ENCODE data around the gene MARK2. TPM values are rescaled to one million over a fixed set of nuclear protein-coding genes. Genes with fewer than 3 reads are reported as not detected.
A peak's percentile ranks its signal among the peaks of the same experiment; 100 is the strongest.
"Not testable (repeated sequence)": the region's sequence is repeated elsewhere in the genome, so short reads cannot be mapped to it uniquely, and the experiment has no call there.

Gene MARK2
- 16.7 TPM for polyA plus RNA-seq (ENCODE audit: insufficient read length)

DNA sequence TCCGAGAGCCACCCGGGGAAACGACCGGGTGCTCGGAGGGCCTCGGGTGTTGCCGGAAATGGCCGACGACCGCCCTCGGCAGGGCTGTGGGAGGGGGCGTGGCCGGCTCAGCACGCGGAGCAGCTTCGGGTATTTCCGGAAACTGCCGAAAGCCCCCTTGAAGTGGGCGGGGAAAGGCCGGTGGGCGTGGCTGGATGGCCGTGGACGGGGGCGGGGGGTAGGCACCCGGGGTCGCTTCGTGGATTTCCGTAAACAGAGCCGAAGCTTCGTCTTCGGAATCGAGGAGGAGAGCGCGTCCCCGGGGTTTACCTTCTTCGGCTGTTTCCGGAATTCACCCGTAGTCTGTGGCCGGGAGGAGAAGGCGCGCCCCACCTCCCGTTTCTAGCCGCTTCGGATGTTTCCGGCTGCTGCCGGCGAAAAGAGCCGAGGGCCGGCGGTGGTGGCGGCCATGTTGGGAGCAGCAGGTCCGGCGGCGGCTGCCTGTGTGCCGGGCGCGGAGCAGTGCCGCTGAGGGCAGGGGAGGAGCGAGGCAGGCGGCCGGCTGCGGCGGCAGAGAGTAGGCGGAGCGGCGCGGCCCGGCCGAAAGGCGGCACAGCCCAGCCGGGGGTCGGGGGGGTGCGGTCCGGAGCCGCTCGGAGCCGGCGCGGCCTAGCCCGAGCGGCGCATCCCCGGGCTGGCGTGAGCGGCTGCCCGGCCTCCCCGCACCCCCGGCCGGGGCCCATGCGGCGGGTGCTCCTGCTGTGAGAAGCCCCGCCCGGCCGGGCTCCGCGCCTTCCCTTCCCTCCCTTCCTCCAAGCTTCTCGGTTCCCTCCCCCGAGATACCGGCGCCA, at the start of gene MARK2:
Gene MARK2 (plus strand): TSS at position 433 of the 830 bp plus-strand sequence. CDS start 397 bp downstream, at position 830.
- peak; percentile 97 for DNase-seq (ENCODE audit: low read depth)

DNA sequence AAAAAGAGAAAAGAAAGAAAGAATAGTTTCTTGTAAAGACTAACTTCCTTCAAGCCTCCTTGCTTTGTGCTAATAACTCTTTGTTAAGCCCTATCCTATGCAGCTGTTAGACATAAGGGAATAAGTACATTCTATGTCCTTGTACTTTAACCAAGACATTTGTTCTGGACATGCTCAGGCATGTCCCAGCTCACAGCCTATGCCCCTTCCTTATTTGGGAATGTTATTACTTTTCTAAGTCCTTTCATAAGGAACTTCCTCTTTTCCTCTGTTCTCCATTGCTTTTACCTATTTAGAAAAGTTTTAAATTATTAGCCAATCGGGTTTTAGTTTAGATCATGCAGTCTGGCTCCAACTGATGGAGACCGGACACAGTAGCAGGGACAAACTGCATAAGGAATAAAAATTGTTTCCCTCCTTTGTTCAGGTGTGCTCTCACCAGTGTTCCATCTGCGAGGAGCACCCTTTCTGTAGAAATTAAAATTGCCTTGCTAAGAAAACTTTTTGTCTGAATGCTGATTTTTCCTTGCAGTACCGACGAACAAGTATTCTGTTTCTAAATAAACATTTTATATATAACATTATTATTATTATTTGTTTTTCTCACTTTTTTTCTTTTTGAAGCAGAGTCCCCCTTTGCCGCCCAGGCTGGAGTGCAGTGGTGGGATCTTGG, 47.3 kb upstream of the MARK2 start:
- DNase-seq (ENCODE audit: low read depth) = no peak

DNA sequence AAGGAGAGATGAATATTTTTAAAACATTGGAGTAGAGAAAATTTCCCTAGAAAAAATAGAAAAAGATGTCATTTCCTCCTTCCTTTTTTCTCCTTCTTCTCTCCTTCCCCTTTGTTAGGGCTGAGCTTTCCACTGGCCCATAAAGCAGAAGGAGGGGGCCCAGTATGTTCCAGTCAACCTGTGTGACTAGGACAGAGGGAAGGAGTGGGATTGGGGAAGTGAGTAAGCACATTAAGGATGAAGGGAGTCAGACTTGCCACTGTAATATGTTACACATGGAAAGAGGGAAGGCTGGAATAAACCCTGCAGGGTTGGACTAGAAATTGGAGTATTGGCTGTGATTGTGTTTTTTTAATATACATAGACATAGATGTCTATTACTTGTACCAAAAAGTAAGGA, 45.7 kb upstream of the MARK2 start:
- DNase-seq (ENCODE audit: low read depth) = no peak

DNA sequence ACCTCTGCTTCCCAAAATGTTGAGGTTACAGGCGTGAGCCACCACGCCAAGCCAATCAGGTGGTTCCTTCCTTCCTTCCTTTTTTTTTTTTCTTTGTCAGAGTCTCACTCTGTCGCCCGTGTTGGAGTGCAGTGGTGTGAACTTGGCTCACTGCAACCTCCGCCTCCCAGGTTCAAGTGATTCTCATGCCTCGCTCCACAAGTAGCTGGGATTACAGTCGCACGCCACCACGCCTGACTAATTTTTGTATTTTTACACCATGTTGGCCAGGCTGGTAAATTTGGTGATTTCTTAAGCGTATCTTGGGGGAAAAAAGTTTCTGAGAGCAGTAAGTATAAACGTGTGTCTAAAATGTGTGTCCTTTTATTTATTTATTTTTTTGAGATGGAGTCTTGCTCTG, 43.8 kb upstream of the MARK2 start:
- DNase-seq (ENCODE audit: low read depth) = no peak

DNA sequence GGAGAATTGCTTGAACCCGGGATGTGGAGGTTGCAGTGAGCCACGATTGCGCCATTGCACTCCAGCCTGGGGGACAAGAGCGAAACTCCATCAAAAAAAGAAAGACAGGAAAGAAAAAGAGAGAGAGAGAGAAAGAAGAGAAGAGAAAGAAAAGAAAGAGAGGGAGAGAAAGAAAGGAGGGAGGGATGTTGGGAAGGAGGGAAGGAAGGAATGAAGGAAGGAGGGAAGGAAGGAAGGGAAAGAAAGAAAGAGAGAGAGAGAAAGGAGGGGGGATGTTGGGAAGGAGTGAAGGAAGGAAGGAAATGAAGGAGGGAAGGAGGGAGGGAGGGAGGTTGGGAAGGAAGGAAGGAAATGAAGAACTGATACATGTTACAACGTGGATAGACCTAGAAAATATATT, 38.0 kb upstream of the MARK2 start:
- DNase-seq (ENCODE audit: low read depth) = no peak

DNA sequence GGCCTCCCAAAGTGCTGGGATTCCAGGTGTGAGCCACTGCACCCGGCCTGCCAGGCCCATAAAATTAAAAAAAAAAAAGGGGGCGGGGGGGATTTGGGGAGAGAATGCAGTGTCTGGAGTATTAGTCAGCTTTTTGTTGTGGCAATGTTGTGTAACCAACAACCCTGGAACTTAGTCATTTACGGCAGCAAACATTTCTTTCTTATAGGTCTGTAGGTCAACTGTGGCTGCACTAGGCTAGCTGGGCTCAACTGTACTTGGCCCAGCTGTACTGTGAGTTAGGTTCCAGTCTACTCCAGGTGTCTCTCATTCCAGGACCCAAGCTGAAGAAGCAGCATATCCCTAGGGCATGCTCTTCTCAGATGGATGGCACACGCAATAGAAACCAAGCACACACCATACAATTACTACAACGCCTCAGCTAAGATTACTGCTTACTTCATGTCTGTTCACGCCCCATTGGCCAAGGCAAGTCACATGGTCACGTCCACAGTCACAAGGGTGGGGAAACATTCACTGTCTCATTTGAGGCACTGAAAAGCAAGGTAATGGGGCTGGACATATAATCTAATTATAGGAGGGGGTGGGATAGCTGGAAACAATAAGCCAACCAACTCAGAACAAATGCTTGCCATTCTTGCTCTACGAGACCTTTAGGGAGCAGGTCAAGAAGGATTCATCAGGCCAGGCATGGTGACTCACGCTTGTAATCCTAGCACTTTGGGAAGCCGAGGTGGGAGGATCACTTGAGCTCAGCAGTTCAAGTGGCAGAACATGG, 36.1 kb upstream of the MARK2 start:
- DNase-seq (ENCODE audit: low read depth) = no peak

DNA sequence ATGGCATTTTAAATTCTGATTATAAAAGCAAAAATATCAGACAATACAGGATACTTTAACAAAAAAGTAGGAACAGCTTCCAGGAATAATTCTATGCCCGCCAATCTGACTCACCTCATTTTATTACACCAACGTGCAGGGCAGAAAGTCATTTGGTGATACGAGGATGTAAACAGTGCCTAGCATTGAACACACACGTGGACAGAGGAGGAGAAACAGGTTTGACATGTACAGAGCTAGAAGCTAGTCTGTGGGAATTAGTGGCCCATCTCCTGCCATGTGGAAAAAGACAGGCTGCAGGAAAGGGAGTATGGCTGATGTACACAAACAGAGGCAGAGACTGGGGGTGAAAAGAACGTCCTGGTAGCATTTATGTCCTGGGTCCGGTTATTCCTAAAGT, 34.7 kb upstream of the MARK2 start:
- no peak for DNase-seq (ENCODE audit: low read depth)

DNA sequence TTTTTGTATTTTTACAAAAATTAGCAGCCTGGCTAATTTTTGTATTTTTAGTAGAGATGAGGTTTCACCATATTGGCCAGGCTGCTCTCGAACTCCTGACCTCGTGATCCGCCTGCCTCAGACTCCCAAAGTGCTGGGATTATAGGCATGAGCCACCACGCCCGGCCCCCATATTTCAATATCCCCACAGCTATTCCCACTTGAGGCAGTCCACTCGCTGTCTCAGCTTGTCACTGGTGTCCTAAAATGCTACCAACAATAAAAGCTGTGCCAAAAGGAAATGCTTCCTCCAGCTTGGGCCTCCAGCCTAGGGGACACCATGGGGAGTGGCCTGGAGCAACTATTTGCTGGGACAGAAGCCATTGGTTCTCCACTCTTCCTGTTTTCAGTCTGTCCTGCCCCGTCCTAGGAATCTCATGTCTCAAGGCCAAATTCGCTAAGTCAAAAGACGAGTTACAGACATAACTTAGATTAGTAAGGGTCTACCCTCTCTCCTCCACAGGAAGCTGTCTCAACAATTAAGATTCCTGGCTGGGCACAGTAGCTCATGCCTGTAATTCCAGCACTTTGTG, 33.0 kb upstream of the MARK2 start:
- no peak for DNase-seq (ENCODE audit: low read depth)

DNA sequence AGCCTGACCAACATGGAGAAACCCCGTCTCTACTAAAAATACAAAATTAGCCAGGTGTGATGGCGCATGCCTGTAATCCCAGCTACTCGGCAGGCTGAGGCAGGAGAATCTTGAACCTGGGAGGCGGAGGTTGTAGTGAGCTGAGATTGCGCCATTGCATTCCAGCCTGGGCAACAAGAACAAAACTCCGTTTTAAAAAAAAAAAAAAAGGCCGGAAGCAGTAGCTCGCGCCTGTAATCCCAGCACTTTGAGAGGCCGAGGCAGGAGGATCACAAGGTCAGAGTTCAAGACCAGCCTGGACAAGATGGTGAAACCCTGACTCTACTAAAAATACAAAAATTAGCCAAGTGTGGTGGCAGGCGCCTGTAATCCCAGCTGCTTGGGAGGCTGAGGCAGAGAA, 28.5 kb upstream of the MARK2 start:
- not testable (repeated sequence) for DNase-seq (ENCODE audit: low read depth)

DNA sequence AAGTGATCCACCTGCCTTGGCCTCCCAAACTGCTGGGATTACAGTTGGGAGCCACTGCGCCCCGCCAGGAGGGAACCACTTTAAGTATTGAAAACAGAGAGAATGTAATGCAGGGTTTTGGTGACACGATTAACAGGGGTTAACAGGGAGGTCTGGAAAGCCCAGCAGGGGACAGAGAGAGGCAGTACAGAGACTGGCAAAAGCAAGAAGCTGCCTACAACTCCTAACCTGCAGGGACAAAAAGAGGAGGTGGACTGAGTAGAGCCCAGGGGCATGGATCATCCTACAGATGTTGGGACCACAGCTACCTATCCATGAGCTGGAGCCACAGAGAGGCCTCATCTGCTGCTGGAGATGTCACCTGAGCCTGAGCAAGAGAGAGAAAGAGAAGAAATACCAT, 27.4 kb upstream of the MARK2 start:
- DNase-seq (ENCODE audit: low read depth) = no peak

DNA sequence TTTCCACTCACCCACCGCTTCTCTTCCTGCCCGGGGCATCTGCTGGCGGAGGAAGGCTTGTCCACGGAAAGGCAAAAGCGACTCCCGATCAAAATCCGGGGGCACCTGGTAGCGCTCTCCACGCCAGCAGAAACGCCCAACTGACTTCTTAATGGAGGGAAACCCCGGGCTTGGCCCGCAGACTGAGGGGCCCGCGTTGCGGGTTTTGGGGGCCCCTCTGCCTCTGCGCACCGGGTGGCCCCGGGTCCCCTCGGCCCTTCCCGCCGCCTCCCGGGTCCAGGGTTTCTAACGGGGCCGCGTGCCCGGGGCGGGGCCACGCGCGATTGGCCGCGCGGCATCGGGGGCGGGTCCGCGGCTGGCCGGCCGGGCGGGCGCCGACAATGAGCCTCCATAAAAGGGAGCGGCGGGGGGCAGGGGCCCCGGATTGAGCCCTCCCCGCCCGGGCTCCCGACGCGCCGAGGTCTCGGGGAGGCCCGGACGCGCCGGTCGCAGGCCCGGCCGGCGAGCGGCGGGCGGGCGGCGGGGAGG, 25.8 kb upstream of the MARK2 start, which contains the start of gene SPINDOC:
Gene SPINDOC (plus strand): TSS at position 422 of the 528 bp plus-strand sequence. CDS start 231 bp downstream, outside the sequence.
- DNase-seq (ENCODE audit: low read depth) = no peak

DNA sequence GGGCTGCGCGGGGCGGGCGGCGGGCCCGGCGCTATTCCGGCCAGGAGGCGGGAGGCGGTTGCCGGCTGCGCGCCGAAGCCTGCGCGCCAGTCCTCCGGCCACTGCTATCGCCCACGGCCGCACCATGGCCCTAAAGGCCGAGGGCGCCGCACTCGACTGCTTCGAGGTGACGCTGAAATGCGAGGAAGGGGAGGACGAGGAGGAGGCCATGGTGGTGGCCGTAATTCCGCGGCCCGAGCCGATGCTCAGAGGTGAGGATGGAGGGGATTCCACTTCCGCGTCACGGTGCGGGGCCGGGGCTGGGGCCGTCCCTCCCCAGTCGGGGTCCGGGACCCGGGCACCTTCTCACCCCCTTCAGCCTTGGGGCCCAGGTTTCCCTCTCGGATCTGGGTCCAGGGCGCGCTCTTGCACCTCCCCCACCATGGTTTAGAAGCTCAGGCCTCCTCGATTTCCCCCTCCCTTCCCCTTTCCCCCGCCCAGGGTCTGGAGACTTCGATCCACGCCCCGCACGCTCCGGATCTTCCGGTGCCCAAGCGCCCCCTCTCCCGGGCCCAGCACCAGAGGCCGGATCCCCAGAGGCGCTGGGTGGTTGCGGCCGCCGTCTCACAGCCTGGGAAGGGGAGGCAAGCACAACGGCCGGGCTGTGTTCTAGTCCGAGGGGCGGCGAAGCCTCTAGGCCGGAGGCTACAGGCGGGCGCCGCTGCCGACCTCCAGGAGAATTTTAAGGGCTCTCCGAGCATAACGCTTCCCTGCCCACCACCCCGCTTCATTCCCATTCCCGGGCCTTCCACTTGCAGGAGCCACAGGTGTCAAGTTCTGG, 25.1 kb upstream of the MARK2 start:
- no peak for DNase-seq (ENCODE audit: low read depth)

DNA sequence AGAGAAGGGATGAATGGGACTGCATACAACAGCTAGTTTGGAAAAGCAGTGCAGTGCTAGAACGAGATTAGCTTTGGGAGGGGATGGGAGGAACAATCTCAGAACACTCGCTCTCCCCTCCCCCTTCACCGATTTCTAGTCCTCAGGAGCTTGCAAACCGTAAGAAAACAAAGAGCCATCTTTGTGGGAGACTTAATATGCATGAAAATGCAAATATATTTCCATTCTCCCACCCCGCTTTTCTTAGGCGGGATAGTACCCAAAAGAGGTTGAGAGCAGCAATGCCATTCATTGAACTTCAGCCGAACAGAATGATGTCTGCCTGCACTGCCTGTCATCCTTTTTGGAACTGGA, 24.6 kb upstream of the MARK2 start:
- DNase-seq (ENCODE audit: low read depth) = no peak

DNA sequence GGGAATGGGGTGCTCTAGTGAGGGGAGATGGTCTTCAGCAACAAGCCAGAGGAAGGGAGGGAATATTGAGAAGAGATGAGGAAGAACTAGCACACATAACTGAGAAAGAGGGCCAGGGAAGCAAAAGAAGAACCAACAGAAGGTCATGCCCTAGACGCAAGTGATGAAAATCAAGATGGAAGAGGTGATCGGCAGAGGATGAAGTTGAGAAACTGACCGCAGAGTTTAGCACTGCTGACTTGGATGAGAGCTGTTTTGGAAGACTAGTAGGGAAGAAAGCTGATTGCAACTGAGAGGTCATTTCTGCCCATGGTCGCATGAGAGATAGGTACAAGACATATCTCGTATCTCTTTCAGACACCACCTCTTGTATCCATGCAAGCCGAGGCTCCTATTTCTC, 22.7 kb upstream of the MARK2 start:
- no peak for DNase-seq (ENCODE audit: low read depth)

DNA sequence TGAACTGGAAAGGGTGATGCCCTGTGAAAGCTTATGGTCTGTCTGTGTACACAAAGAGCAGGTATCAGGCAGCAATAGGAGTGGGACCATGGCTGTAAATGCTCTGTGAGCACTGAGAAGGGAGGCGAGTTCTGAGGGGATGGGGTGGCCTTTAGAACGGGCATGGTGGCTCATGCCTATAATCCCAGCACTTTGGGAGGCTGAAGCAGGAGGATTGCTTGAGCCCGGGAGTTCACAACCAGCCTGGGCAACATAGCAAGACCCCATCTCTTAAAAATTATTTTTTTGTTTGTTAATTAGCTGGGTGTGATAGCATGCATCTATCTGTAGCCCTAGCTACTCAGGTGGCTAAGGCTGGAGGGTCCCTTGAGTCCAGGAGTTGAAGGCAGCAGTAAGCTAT, 22.2 kb upstream of the MARK2 start:
- DNase-seq (ENCODE audit: low read depth) = no peak

DNA sequence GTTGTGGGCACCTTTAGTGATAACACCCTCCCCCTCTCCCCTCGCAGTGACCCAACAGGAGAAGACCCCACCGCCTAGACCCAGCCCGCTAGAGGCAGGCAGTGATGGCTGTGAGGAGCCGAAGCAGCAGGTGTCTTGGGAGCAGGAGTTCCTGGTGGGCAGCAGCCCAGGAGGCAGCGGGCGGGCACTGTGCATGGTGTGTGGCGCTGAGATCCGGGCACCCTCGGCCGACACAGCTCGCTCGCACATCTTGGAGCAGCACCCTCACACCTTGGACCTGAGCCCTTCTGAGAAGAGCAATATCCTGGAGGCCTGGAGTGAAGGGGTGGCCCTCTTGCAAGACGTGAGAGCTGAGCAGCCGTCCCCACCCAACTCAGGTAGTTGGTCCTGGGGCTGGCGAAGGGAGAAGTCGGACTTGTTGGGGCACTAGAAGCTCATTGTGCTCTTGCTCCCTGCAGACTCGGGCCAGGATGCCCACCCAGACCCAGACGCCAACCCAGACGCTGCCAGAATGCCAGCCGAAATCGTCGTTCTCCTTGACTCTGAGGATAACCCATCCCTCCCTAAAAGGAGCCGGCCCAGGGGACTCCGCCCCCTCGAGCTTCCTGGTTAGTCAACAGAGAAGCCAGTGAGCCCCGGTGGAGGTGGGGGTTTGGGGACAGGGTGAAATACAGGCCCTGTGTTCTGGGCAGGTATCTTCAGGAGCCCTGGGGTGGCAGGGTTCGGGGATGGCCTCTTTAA, 21.0 kb upstream of the MARK2 start:
- no peak for DNase-seq (ENCODE audit: low read depth)

DNA sequence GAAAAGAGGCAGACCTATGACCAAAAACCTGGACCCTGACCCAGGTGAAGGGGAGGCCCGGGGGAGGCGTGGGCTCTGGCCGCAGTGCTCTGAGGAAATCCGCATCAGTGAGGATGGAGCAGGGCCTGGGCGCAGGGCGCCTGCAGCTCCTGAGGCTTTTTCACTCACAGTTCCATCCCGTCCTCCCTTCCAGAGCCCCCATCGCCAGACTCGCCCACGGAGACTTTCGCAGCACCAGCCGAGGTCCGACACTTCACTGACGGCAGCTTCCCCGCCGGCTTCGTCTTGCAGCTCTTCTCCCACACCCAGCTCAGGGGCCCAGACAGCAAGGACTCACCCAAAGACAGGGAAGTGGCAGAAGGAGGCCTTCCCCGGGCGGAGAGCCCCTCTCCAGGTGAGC, 20.3 kb upstream of the MARK2 start:
- no peak for DNase-seq (ENCODE audit: low read depth)

DNA sequence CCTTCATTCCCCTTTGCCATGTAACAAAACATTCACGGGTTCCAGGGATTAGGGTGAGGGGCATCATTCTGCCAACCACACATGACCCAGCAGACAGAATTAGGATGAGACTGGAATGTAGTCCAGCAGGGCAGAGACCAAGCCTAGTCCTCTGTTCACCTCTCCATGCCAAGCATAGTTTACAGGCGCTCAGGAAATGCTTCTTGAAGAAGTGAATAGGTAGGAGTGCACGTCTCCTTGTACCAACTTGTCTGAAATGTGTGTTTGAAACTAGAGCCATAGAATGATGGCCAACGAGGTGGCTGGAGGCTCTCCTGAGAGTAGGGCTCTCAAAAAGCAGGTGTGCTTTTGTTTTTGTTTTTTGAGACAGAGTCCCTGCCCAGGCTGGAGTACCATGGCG, 17.5 kb upstream of the MARK2 start:
- DNase-seq (ENCODE audit: low read depth) = no peak

DNA sequence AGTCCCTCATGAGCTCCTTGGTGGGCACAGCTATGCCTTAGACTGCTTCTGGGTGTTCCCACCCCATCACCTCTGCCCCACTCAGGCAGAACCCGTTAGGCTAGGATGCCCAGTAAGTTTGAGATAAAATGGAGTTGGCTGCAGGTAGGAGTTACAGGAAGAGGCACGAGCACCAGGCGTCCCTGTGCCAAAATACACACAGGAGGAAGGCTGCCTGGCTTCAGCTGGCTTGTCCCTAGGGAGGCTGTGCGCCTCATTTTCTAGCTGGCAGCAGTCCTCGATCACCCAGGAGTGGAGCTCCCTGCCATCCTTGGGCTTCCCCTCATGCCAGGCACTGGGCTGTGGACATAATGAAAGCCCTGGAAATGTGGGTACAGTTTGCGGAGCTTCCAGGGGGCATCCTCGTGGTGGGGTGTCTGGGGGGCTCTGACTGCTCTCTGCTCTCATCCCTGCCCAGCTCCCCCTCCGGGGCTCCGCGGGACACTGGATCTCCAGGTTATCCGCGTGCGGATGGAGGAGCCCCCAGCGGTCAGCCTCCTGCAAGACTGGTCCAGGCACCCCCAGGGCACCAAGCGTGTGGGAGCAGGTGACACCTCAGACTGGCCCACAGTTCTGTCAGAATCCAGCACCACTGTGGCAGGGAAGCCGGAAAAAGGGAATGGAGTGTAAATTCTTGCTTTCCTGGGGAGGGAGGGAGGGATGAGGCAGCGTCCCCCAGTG, 12.3 kb upstream of the MARK2 start:
- no peak for DNase-seq (ENCODE audit: low read depth)
